ENCODE measurements around the gene CDH13. TPM values are rescaled to one million over a fixed set of nuclear protein-coding genes. Genes with fewer than 3 reads are reported as not detected.

Gene CDH13
- total and polyA plus RNA-seq, 10 of the 15 experiments (the other 5 are each of a cell fraction or from before 2014, with no cell fraction given): under 0.01 to 0.05 TPM; not detected in 8

DNA sequence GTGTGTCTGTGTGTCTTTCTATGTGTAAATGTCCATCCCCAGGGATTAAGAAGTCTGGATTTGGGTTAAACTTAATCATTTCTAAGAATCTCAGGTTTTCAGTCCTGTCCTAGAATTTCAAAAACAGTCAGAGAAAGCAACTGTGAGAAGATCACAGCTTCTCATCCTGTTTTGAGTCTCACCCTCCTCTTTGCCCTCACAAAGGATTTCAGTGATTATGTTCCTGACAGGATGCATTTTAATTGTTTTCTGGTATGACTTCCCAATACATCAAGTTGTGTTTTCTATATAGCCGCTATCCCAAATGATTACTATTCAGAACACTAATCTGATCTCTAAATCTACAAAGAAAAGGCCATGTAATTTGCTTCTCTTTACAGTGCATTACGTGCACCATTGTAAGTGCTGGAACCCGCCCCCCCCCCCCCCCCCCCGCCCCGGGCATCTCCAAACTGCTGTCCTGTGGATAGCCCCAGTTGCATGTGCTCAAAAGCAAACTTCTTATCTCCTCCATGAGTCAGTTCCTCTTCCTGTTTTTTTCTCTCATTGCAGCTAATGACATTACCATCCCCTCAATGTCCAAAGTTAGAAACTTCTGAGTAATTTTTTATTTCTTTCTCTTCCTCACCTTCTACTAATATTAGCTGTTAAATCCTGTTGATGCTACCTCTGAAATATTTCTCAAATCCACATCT lies 73.9 kb downstream of the CDH13 start:
- Histone ChIP-seq H3K79me2 (ENCODE audit: control insufficient read depth, insufficient read depth, low read length) (no peaks in the 10 kb centered on the region), H3K27ac (ENCODE audit: control insufficient read depth, insufficient read depth) (no peak overlapping the region), H4K20me1 (ENCODE audit: control insufficient read depth, insufficient read depth) (no peaks in the 10 kb centered on the region), H3K36me3 (ENCODE audit: control insufficient read depth in 2 of 2, insufficient read depth in 2 of 2, low read length in 1 of 2) (no peaks in the 10 kb centered on the region), H3K9me3 (replicated peaks; ENCODE audit: control insufficient read depth, insufficient read depth, low read length) (no peaks in the 10 kb centered on the region), H3K27me3 (replicated peaks in 1 of 2; ENCODE audit: control insufficient read depth in 2 of 2, insufficient read depth in 2 of 2, low read length in 1 of 2) (peaks cover 0 to 2% of the 10 kb centered on the region in 2 experiments; a peak in 1 of 4 replicates), H3K9ac (ENCODE audit: control insufficient read depth, insufficient read depth, low read length) (no peak overlapping the region), H3K4me2 (ENCODE audit: control insufficient read depth, insufficient read depth) (no peak overlapping the region), H3K4me1 (ENCODE audit: control insufficient read depth, insufficient read depth, low read length) (0 out of 2 replicates have a peak, but pooled peaks cover 3% of the 10 kb centered on the region), H3K4me3 (no peak overlapping the region), H2AFZ (ENCODE audit: control insufficient read depth, low read depth, low read length) (no peak overlapping the region)
- FAIRE-seq: no peak
- ATAC-seq: peak; percentile 44
- peak; percentile 12 for DNase-seq (ENCODE audit: low read depth, low spot score)
- 0% methylated on average over 2 of the region's 5 CpGs for WGBS (ENCODE audit: insufficient coverage, insufficient replicate concordance, low lambda C conversion rate, missing lambda C conversion rate)
- RAD21 ChIA-PET (ENCODE audit: unreplicated experiment): no interaction called here
- in situ Hi-C loops (cut with MboI) (no loop called here), intact Hi-C loops (cut with micrococcal nuclease; ENCODE audit: unreplicated experiment) (no loop called here)
- no TSS peak for BruUV-seq (replicated peaks)
- POLR2A ChIA-PET: no interaction called here
- CTCF ChIA-PET: no interaction called here
- SMC1A ChIA-PET (ENCODE audit: uncharacterized antibody, unreplicated experiment): interaction anchor here (0.6 to 1.3 kb wide), 3 partner anchors 58 to 66 kb away, joined by 3 to 4 read pairs (median 3); no protein-coding TSS in a partner anchor
- TF ChIP-seq, protein P1, sequence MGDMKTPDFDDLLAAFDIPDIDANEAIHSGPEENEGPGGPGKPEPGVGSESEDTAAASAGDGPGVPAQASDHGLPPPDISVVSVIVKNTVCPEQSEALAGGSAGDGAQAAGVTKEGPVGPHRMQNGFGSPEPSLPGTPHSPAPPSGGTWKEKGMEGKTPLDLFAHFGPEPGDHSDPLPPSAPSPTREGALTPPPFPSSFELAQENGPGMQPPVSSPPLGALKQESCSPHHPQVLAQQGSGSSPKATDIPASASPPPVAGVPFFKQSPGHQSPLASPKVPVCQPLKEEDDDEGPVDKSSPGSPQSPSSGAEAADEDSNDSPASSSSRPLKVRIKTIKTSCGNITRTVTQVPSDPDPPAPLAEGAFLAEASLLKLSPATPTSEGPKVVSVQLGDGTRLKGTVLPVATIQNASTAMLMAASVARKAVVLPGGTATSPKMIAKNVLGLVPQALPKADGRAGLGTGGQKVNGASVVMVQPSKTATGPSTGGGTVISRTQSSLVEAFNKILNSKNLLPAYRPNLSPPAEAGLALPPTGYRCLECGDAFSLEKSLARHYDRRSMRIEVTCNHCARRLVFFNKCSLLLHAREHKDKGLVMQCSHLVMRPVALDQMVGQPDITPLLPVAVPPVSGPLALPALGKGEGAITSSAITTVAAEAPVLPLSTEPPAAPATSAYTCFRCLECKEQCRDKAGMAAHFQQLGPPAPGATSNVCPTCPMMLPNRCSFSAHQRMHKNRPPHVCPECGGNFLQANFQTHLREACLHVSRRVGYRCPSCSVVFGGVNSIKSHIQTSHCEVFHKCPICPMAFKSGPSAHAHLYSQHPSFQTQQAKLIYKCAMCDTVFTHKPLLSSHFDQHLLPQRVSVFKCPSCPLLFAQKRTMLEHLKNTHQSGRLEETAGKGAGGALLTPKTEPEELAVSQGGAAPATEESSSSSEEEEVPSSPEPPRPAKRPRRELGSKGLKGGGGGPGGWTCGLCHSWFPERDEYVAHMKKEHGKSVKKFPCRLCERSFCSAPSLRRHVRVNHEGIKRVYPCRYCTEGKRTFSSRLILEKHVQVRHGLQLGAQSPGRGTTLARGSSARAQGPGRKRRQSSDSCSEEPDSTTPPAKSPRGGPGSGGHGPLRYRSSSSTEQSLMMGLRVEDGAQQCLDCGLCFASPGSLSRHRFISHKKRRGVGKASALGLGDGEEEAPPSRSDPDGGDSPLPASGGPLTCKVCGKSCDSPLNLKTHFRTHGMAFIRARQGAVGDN (IDR thresholded peaks at IDR 0.05): no peak
- TF ChIP-seq SUZ12 (IDR thresholded peaks at IDR 0.05; ENCODE audit: unreplicated experiment) (no peak), RAD21 (IDR thresholded peaks at IDR 0.05; ENCODE audit: insufficient read depth, low read depth, low read length) (no peak), SUPT20H (IDR thresholded peaks at IDR 0.05; ENCODE audit: borderline replicate concordance, control insufficient read depth, low read depth, low read length) (no peak), NFIC (IDR thresholded peaks at IDR 0.05; ENCODE audit: low read depth, low read length) (0 out of 2 replicates have a peak, but pooled peaks have one; percentile 26), NBN (IDR thresholded peaks at IDR 0.05) (no peak)
- TF ChIP-seq, protein P2, sequence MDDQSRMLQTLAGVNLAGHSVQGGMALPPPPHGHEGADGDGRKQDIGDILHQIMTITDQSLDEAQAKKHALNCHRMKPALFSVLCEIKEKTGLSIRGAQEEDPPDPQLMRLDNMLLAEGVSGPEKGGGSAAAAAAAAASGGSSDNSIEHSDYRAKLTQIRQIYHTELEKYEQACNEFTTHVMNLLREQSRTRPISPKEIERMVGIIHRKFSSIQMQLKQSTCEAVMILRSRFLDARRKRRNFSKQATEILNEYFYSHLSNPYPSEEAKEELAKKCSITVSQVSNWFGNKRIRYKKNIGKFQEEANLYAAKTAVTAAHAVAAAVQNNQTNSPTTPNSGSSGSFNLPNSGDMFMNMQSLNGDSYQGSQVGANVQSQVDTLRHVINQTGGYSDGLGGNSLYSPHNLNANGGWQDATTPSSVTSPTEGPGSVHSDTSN (IDR thresholded peaks at IDR 0.05; ENCODE audit: insufficient replicate concordance, low read depth, low read length): no peak
- TF ChIP-seq, protein P3, sequence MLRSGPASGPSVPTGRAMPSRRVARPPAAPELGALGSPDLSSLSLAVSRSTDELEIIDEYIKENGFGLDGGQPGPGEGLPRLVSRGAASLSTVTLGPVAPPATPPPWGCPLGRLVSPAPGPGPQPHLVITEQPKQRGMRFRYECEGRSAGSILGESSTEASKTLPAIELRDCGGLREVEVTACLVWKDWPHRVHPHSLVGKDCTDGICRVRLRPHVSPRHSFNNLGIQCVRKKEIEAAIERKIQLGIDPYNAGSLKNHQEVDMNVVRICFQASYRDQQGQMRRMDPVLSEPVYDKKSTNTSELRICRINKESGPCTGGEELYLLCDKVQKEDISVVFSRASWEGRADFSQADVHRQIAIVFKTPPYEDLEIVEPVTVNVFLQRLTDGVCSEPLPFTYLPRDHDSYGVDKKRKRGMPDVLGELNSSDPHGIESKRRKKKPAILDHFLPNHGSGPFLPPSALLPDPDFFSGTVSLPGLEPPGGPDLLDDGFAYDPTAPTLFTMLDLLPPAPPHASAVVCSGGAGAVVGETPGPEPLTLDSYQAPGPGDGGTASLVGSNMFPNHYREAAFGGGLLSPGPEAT (IDR thresholded peaks at IDR 0.05; ENCODE audit: low read depth): no peak
- TF ChIP-seq, protein P4, sequence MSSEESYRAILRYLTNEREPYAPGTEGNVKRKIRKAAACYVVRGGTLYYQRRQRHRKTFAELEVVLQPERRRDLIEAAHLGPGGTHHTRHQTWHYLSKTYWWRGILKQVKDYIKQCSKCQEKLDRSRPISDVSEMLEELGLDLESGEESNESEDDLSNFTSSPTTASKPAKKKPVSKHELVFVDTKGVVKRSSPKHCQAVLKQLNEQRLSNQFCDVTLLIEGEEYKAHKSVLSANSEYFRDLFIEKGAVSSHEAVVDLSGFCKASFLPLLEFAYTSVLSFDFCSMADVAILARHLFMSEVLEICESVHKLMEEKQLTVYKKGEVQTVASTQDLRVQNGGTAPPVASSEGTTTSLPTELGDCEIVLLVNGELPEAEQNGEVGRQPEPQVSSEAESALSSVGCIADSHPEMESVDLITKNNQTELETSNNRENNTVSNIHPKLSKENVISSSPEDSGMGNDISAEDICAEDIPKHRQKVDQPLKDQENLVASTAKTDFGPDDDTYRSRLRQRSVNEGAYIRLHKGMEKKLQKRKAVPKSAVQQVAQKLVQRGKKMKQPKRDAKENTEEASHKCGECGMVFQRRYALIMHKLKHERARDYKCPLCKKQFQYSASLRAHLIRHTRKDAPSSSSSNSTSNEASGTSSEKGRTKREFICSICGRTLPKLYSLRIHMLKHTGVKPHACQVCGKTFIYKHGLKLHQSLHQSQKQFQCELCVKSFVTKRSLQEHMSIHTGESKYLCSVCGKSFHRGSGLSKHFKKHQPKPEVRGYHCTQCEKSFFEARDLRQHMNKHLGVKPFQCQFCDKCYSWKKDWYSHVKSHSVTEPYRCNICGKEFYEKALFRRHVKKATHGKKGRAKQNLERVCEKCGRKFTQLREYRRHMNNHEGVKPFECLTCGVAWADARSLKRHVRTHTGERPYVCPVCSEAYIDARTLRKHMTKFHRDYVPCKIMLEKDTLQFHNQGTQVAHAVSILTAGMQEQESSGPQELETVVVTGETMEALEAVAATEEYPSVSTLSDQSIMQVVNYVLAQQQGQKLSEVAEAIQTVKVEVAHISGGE (CRISPR knock-in tag; IDR thresholded peaks at IDR 0.05): no peak
- TF ChIP-seq, protein P5, sequence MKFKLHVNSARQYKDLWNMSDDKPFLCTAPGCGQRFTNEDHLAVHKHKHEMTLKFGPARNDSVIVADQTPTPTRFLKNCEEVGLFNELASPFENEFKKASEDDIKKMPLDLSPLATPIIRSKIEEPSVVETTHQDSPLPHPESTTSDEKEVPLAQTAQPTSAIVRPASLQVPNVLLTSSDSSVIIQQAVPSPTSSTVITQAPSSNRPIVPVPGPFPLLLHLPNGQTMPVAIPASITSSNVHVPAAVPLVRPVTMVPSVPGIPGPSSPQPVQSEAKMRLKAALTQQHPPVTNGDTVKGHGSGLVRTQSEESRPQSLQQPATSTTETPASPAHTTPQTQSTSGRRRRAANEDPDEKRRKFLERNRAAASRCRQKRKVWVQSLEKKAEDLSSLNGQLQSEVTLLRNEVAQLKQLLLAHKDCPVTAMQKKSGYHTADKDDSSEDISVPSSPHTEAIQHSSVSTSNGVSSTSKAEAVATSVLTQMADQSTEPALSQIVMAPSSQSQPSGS (IDR thresholded peaks at IDR 0.05; ENCODE audit: low read length): 0 out of 2 replicates have a peak, but pooled peaks have one; percentile 21
